Neural progenitor cell (in vitro differentiated cells): Measurements from ENCODE around the gene TLE5.

Experiments
- EZH2 ChIP-seq: fragments of 200-600 bp; sonication (generic); IDR thresholded peaks from 2 replicates; pipeline ENCODE4 v1.6.1; 2017; ENCODE audit warnings: antibody characterized with exemption, mild to moderate bottlenecking, moderate library complexity
- TF ChIP-seq, protein P1 (sequence below): fragments of 200-600 bp; sonication (generic); IDR thresholded peaks from 2 replicates; pipeline ENCODE4 v1.5.1; 2017; ENCODE audit warnings: antibody characterized with exemption, mild to moderate bottlenecking

DNA sequence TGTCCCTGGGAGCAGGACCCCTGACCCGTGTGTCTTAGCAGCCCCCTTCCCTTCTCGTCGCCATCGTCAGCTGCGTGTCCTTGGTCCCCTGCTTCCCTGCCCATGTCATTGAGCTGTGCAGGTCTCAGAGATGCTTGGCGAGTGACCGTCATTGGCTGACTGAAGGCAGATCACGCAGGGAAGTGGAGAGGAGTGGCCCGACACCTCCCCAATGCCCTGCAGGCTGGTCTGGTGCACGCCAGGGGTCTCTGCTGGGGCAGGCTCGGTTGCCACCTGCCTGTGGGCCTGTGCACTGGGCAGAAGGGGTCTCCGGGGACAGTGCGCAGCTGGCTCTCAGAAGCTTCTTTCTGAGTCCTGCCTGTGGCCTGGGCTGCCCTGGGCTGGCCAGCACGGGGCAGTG, 38.0 kb upstream of the TLE5 start:
- TF ChIP-seq, protein P1, sequence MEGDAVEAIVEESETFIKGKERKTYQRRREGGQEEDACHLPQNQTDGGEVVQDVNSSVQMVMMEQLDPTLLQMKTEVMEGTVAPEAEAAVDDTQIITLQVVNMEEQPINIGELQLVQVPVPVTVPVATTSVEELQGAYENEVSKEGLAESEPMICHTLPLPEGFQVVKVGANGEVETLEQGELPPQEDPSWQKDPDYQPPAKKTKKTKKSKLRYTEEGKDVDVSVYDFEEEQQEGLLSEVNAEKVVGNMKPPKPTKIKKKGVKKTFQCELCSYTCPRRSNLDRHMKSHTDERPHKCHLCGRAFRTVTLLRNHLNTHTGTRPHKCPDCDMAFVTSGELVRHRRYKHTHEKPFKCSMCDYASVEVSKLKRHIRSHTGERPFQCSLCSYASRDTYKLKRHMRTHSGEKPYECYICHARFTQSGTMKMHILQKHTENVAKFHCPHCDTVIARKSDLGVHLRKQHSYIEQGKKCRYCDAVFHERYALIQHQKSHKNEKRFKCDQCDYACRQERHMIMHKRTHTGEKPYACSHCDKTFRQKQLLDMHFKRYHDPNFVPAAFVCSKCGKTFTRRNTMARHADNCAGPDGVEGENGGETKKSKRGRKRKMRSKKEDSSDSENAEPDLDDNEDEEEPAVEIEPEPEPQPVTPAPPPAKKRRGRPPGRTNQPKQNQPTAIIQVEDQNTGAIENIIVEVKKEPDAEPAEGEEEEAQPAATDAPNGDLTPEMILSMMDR, result no peak
- no peak for TF ChIP-seq EZH2
